ENCODE data around the gene LZTR1.
A peak's percentile ranks its signal among the peaks of the same experiment; 100 is the strongest.

Gene LZTR1

GRCh38 chr22:21022507-21022906 is 40.4 kb downstream of the LZTR1 start:
- no peaks in the 10 kb centered on the region for H3K27me3 Mint-ChIP-seq
- H3K4me3 Mint-ChIP-seq = no peak overlapping the region
- no peaks in the 10 kb centered on the region for H3K36me3 Mint-ChIP-seq (ENCODE audit: insufficient read depth)
- no peaks in the 10 kb centered on the region for H3K9me3 Mint-ChIP-seq
- ATAC-seq (replicated peaks) = no peak
- H3K27ac Mint-ChIP-seq = no peak overlapping the region
- no peak for DNase-seq
- H3K4me1 Mint-ChIP-seq (ENCODE audit: low read depth in 2 of 2) = peaks cover 12 to 16% of the 10 kb centered on the region in 2 donors

- H3K4me3 Mint-ChIP-seq = no peak overlapping the region
Observed at GRCh38 chr22:21022955-21023614, 41.0 kb downstream of the LZTR1 start.

GRCh38 chr22:21025266-21025665 is 43.2 kb downstream of the LZTR1 start:
- Mint-ChIP-seq H3K27ac (peak overlapping the region; percentile 79 to 86), H3K36me3 (ENCODE audit: insufficient read depth) (no peaks in the 10 kb centered on the region), H3K27me3 (peaks cover 10 to 15% of the 10 kb centered on the region in 2 donors), H3K9me3 (no peaks in the 10 kb centered on the region), H3K4me3 (peak overlapping the region; percentile 57 to 64), H3K4me1 (ENCODE audit: low read depth in 2 of 2) (peaks cover 12 to 13% of the 10 kb centered on the region in 2 donors)
- no peak for DNase-seq
- ATAC-seq (replicated peaks) = peak; percentile 84

More at GRCh38 chr22:21022955-21023614, 41.0 kb downstream of the LZTR1 start:
- Mint-ChIP-seq H3K36me3 (ENCODE audit: insufficient read depth) (no peaks in the 10 kb centered on the region), H3K27me3 (no peaks in the 10 kb centered on the region), H3K27ac (no peak overlapping the region), H3K4me1 (ENCODE audit: low read depth in 2 of 2) (peaks cover 12 to 14% of the 10 kb centered on the region in 2 donors), H3K9me3 (no peaks in the 10 kb centered on the region)
- DNase-seq (no peak), ATAC-seq (replicated peaks) (no peak)

- Mint-ChIP-seq H3K27ac (peak overlapping the region; percentile 79 to 86), H3K36me3 (ENCODE audit: insufficient read depth) (peaks cover 2% of the 10 kb centered on the region), H3K4me1 (ENCODE audit: low read depth in 2 of 2) (peaks cover 12 to 15% of the 10 kb centered on the region in 2 donors), H3K9me3 (no peaks in the 10 kb centered on the region), H3K4me3 (peak overlapping the region; percentile 57 to 64), H3K27me3 (peaks cover 18 to 23% of the 10 kb centered on the region in 2 donors)
- ATAC-seq (replicated peaks) (no peak), DNase-seq (no peak)
Observed at GRCh38 chr22:21025763-21026755, 44.0 kb downstream of the LZTR1 start.

GRCh38 chr22:21026783-21027692 is 44.9 kb downstream of the LZTR1 start:
- peaks cover 24 to 32% of the 10 kb centered on the region in 2 donors for H3K27me3 Mint-ChIP-seq
- peaks cover 12 to 16% of the 10 kb centered on the region in 2 donors for H3K4me1 Mint-ChIP-seq (ENCODE audit: low read depth in 2 of 2)
- H3K9me3 Mint-ChIP-seq = no peaks in the 10 kb centered on the region
- no peak overlapping the region for H3K4me3 Mint-ChIP-seq
- DNase-seq (no peak), ATAC-seq (replicated peaks) (no peak)
- no peak overlapping the region for H3K27ac Mint-ChIP-seq
- H3K36me3 Mint-ChIP-seq (ENCODE audit: insufficient read depth) = peaks cover 2% of the 10 kb centered on the region

GRCh38 chr22:21028277-21029251 is 46.5 kb downstream of the LZTR1 start:
- no peak overlapping the region for H3K4me3 Mint-ChIP-seq
- peaks cover 12 to 16% of the 10 kb centered on the region in 2 donors for H3K4me1 Mint-ChIP-seq (ENCODE audit: low read depth in 2 of 2)
- H3K36me3 Mint-ChIP-seq (ENCODE audit: insufficient read depth) = peaks cover 2% of the 10 kb centered on the region
- ATAC-seq (replicated peaks) = no peak
- DNase-seq = no peak
- H3K27me3 Mint-ChIP-seq = peaks cover 32 to 45% of the 10 kb centered on the region in 2 donors
- no peak overlapping the region for H3K27ac Mint-ChIP-seq
- no peaks in the 10 kb centered on the region for H3K9me3 Mint-ChIP-seq

- no peak overlapping the region for H3K27ac Mint-ChIP-seq
- peaks cover 12 to 16% of the 10 kb centered on the region in 2 donors for H3K4me1 Mint-ChIP-seq (ENCODE audit: low read depth in 2 of 2)
- no peak for ATAC-seq (replicated peaks)
- peaks cover 34 to 55% of the 10 kb centered on the region in 2 donors for H3K27me3 Mint-ChIP-seq
- H3K4me3 Mint-ChIP-seq = no peak overlapping the region
- H3K36me3 Mint-ChIP-seq (ENCODE audit: insufficient read depth) = peaks cover 2% of the 10 kb centered on the region
- no peaks in the 10 kb centered on the region for H3K9me3 Mint-ChIP-seq
- DNase-seq = no peak
Observed at GRCh38 chr22:21029486-21030025, 47.5 kb downstream of the LZTR1 start.

- Mint-ChIP-seq H3K4me3 (peak overlapping the region in 1 of 2 donors; percentile 21), H3K4me1 (ENCODE audit: low read depth in 2 of 2) (peaks cover 10 to 14% of the 10 kb centered on the region in 2 donors), H3K27ac (no peak overlapping the region), H3K9me3 (no peaks in the 10 kb centered on the region), H3K36me3 (ENCODE audit: insufficient read depth) (peaks cover 2% of the 10 kb centered on the region), H3K27me3 (peaks cover 39 to 59% of the 10 kb centered on the region in 2 donors)
- DNase-seq (no peak), ATAC-seq (replicated peaks) (no peak)
Observed at GRCh38 chr22:21030032-21030431, 47.9 kb downstream of the LZTR1 start.

- ATAC-seq (replicated peaks) = no peak
- Mint-ChIP-seq H3K36me3 (ENCODE audit: insufficient read depth) (peaks cover 2% of the 10 kb centered on the region), H3K4me3 (peak overlapping the region in 1 of 2 donors; percentile 52), H3K27ac (no peak overlapping the region), H3K9me3 (no peaks in the 10 kb centered on the region), H3K4me1 (ENCODE audit: low read depth in 2 of 2) (peaks cover 2 to 5% of the 10 kb centered on the region in 2 donors), H3K27me3 (peaks cover 47 to 67% of the 10 kb centered on the region in 2 donors)
- no peak for DNase-seq
Observed at GRCh38 chr22:21030621-21031544, 48.8 kb downstream of the LZTR1 start.

- Mint-ChIP-seq H3K9me3 (no peaks in the 10 kb centered on the region), H3K27me3 (peaks cover 51 to 72% of the 10 kb centered on the region in 2 donors), H3K4me3 (peak overlapping the region in 1 of 2 donors; percentile 52), H3K27ac (no peak overlapping the region), H3K4me1 (ENCODE audit: low read depth in 2 of 2) (peaks cover 0 to 3% of the 10 kb centered on the region in 2 donors), H3K36me3 (ENCODE audit: insufficient read depth) (peaks cover 2% of the 10 kb centered on the region)
- DNase-seq (no peak), ATAC-seq (replicated peaks) (no peak)
Observed at GRCh38 chr22:21031545-21032036, 49.5 kb downstream of the LZTR1 start.

All from effector memory CD8-positive, alpha-beta T cell (primary cell).